Fibroblast of lung (primary cell): ENCODE measurements around the gene MATN4. TPM values are rescaled to one million over a fixed set of nuclear protein-coding genes. Genes with fewer than 3 reads are reported as not detected.

Experiments
- DNase-seq, 2 donors: peaks; one replicate each; pipeline versions ENCODE4 v3.0.0 to v3.0.0-alpha.2; 2010; ENCODE audit warnings: low read depth in 2 of 2
- H2AFZ ChIP-seq: 2 replicates; pipeline ENCODE4 v1.5.1; 2012; ENCODE audit warnings: low read length, control low read depth, inconsistent platforms
- H3K27ac ChIP-seq: 2 replicates; pipeline ENCODE4 v1.5.1; 2011; ENCODE audit warnings: low read length, control low read depth; ENCODE audit not compliant: insufficient read depth
- H3K27me3 ChIP-seq: 2 replicates; pipeline ENCODE4 v1.5.1; 2011; ENCODE audit warnings: mild to moderate bottlenecking, low read length; ENCODE audit not compliant: control insufficient read depth, insufficient read depth
- H3K36me3 ChIP-seq: 2 replicates; pipeline ENCODE4 v1.5.1; 2011; ENCODE audit warnings: low read length; ENCODE audit not compliant: control insufficient read depth, insufficient read depth
- H3K4me1 ChIP-seq: 2 replicates; pipeline ENCODE4 v1.5.1; 2011; ENCODE audit warnings: low read length; ENCODE audit not compliant: control insufficient read depth, insufficient read depth; ENCODE audit errors: extremely low read depth
- H3K4me2 ChIP-seq: 2 replicates; pipeline ENCODE4 v1.5.1; 2011; ENCODE audit warnings: low read length, control low read depth; ENCODE audit not compliant: insufficient read depth; ENCODE audit errors: extremely low read depth
- H3K4me3 ChIP-seq, 4 experiments: fragments of 200-600 bp in 1 of 4; sonication (generic) in 1 of 4; replicated peaks in 1 of 4; 2 replicates each; pipeline ENCODE4 v1.5.1; 2011 to 2016; ENCODE audit warnings: low read length in 4 of 4, low read depth in 3 of 4, mild to moderate bottlenecking in 3 of 4, control low read depth in 2 of 4, inconsistent platforms in 1 of 4, mixed read lengths in 1 of 4; ENCODE audit not compliant: insufficient read depth in 1 of 4; ENCODE audit errors: control extremely low read depth in 1 of 4
- H3K79me2 ChIP-seq: 2 replicates; pipeline ENCODE4 v1.5.1; 2012; ENCODE audit warnings: mild to moderate bottlenecking, low read length, inconsistent platforms; ENCODE audit not compliant: control insufficient read depth, insufficient read depth
- H3K9ac ChIP-seq: 2 replicates; pipeline ENCODE4 v1.5.1; 2011; ENCODE audit warnings: mild to moderate bottlenecking, low read length, control low read depth; ENCODE audit not compliant: insufficient read depth
- H3K9me3 ChIP-seq: 2 replicates; pipeline ENCODE4 v1.5.1; 2012; ENCODE audit warnings: low read depth, low read length; ENCODE audit not compliant: control insufficient read depth, insufficient read depth
- H4K20me1 ChIP-seq: 2 replicates; pipeline ENCODE4 v1.5.1; 2011; ENCODE audit warnings: low read length; ENCODE audit not compliant: control insufficient read depth, insufficient read depth; ENCODE audit errors: extremely low read depth
- EZH2 ChIP-seq: IDR thresholded peaks from 2 replicates; pipeline ENCODE4 v1.5.1; 2012; ENCODE audit warnings: low read length, control low read depth, mild to moderate bottlenecking; ENCODE audit errors: missing control alignments
- polyA plus RNA-seq, 2 donors: library from polyadenylated mRNA; depleted of rRNA in 1 of 2; stranded (reverse) in 1 of 2; unstranded in 1 of 2; fragments of >200 nt; gene quantifications; 2 replicates each; pipeline ENCODE4 v1.2.1, GENCODE V29; 2011 to 2012; ENCODE audit warnings: missing spikeins in 1 of 2
- total RNA-seq: library from RNA; depleted of rRNA; stranded (reverse); fragments of >200 nt; gene quantifications from 2 replicates; pipeline ENCODE4 v1.2.1, GENCODE V29; 2014
- TF ChIP-seq, protein P1 (sequence below), 2 donors: IDR thresholded peaks in 1 of 2; conservative IDR thresholded peaks in 1 of 2; 1 replicate in 1 of 2; 2 replicates in 1 of 2; pipeline ENCODE4 v1.5.1; 2011 to 2012; ENCODE audit warnings: low read length in 2 of 2, control low read depth in 1 of 2, inconsistent platforms in 1 of 2, low read depth in 1 of 2, mild to moderate bottlenecking in 1 of 2

The MATN4 gene
- total and polyA plus RNA-seq, 2 donors (not counting 1 experiment from before 2014, with no cell fraction given), result under 0.01 to 0.06 TPM

DNA sequence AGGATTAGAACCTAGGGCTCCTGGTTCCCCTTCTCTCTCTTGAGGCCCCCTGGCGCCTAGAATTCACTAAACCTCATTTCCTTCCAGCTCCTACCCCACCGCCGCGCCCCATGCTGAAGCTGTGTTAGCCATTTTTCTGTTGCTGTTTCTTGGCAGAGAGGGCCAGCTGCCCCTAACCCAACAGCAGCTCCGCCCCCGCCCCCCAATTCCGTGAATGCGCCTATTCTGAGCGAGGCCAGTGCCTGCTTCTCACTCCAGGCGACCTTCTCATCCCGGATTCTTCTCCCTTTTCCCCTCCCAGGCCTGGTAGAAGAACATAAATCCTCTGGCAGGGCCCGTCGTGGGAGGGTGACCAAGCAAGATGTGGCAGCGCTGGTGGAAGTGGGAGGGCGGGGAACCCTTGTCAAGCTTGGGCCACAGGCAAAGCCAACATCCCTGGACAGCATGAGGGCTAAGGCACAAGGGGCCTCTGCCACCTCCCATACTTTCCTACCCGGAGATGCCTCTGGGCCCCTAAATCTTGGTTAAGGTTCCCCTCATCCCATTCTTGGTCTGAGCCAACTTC is 941 bp downstream of the MATN4 start:
- Histone ChIP-seq H3K79me2 (no peaks in the 10 kb centered on the region), H2AFZ (no peak overlapping the region), H3K4me2 (no peak overlapping the region), H3K9me3 (no peaks in the 10 kb centered on the region), H3K36me3 (no peaks in the 10 kb centered on the region), H3K4me1 (no peaks in the 10 kb centered on the region), H3K4me3 (no peak overlapping the region), H4K20me1 (no peaks in the 10 kb centered on the region), H3K9ac (no peak overlapping the region), H3K27ac (no peak overlapping the region), H3K27me3 (peaks cover 9% of the 10 kb centered on the region)
- TF ChIP-seq EZH2, result no peak
- TF ChIP-seq, protein P1, sequence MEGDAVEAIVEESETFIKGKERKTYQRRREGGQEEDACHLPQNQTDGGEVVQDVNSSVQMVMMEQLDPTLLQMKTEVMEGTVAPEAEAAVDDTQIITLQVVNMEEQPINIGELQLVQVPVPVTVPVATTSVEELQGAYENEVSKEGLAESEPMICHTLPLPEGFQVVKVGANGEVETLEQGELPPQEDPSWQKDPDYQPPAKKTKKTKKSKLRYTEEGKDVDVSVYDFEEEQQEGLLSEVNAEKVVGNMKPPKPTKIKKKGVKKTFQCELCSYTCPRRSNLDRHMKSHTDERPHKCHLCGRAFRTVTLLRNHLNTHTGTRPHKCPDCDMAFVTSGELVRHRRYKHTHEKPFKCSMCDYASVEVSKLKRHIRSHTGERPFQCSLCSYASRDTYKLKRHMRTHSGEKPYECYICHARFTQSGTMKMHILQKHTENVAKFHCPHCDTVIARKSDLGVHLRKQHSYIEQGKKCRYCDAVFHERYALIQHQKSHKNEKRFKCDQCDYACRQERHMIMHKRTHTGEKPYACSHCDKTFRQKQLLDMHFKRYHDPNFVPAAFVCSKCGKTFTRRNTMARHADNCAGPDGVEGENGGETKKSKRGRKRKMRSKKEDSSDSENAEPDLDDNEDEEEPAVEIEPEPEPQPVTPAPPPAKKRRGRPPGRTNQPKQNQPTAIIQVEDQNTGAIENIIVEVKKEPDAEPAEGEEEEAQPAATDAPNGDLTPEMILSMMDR (conservative IDR thresholded peaks at IDR 0.05 in 1 of 2, IDR thresholded peaks at IDR 0.05 in 1 of 2; ENCODE audit: low read depth in 1 of 2, low read length in 2 of 2), result no peak
- DNase-seq, result no peak

DNA sequence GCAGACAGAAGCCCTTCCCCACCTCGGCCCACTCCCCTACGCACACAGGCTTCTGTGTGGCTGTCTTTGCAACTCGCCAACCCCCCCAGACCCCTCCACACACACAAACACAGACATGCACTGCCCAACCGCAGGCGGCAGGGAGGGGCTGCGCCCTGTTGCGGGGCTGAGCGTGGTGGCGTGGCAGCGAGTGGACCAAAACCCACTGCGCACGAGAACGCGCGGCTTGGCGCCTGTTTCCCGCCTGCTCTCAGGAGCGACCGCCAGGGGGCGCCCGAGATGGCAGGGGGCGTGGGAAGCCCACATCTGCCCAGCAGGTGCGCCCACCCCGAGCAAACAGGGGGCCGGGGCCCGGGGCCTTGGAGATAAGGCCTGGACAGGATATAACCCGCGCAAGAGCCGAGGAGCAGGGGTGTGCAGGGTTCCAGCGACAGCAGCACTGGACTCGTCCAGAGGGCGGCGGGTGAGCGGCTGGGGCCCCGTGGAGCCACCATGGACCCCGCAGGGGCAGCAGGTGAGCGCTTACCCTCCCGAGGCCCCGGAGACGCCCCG is 1.6 kb downstream of the MATN4 start, which contains the start of gene RBPJL:
RBPJL (plus strand) TSS at position 410 of the 552 bp plus-strand sequence; CDS start at position 493, 83 bp downstream.
- DNase-seq, result no peak
- Histone ChIP-seq H3K27me3 (peaks cover 9% of the 10 kb centered on the region), H2AFZ (no peak within 1 kb of the TSS), H3K4me2 (no peak within 1 kb of the TSS), H3K27ac (no peak within 1 kb of the TSS), H3K9me3 (no peaks in the 10 kb centered on the region), H3K4me1 (no peaks in the 10 kb centered on the region), H4K20me1 (no peaks in the 10 kb centered on the region), H3K9ac (no peak within 1 kb of the TSS), H3K4me3 (no peak within 1 kb of the TSS), H3K36me3 (no peaks in the 10 kb centered on the region), H3K79me2 (no peaks in the 10 kb centered on the region)
- TF ChIP-seq, protein P1 (conservative IDR thresholded peaks at IDR 0.05 in 1 of 2, IDR thresholded peaks at IDR 0.05 in 1 of 2; ENCODE audit: low read depth in 1 of 2, low read length in 2 of 2), result peak; percentile 63 to 69
- no peak for TF ChIP-seq EZH2

DNA sequence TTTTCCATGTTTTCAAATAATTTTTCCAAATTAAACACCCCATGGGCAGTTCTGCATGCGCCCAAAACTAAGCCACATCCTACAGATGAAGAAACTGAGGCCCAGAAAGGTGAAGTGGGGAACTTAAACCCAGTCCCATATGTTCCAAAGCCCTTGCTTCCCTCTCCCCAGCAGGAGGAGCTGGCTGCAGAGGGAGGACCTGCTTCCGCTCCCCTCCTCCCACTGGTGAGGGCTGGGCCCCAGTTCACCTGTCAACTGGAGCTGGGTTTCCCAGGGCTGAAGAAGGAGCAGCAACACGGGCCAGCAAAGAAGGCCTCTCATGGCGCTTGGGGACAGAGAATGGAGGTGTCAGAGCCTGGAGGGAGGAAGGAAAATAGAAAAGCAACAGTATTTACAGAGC is 2.8 kb downstream of the MATN4 start:
- H3K27me3 ChIP-seq, result peaks cover 9% of the 10 kb centered on the region
- no peak overlapping the region for H3K4me2 ChIP-seq
- H3K4me3 ChIP-seq, result no peak overlapping the region

More for the DNA sequence above, 2.8 kb downstream of the MATN4 start:
- Histone ChIP-seq H3K9me3 (no peaks in the 10 kb centered on the region), H3K27ac (no peak overlapping the region), H3K4me1 (no peaks in the 10 kb centered on the region), H3K79me2 (no peaks in the 10 kb centered on the region), H4K20me1 (no peaks in the 10 kb centered on the region), H3K9ac (no peak overlapping the region), H2AFZ (no peak overlapping the region), H3K36me3 (no peaks in the 10 kb centered on the region)
- TF ChIP-seq, protein P1 (conservative IDR thresholded peaks at IDR 0.05 in 1 of 2, IDR thresholded peaks at IDR 0.05 in 1 of 2; ENCODE audit: low read depth in 1 of 2, low read length in 2 of 2), result peak in 1 of 2 donors; percentile 4
- TF ChIP-seq EZH2, result no peak
- no peak for DNase-seq
